HUES6 (cell line): ENCODE results near the gene ZBTB8B.
A peak's percentile ranks its signal among the peaks of the same experiment; 100 is the strongest.

Experiments
- H3K27ac ChIP-seq: 2 replicates; pipeline ENCODE4 v1.7.0; 2013; ENCODE audit warnings: low read depth, mild to moderate bottlenecking, low read length, inconsistent platforms
- H3K27me3 ChIP-seq: 2 replicates; pipeline ENCODE4 v1.6.1; 2013; ENCODE audit warnings: low read length; ENCODE audit not compliant: control insufficient read depth, insufficient read depth
- H3K36me3 ChIP-seq: 2 replicates; pipeline ENCODE4 v1.6.1; 2013; ENCODE audit warnings: low read length; ENCODE audit not compliant: control insufficient read depth, insufficient read depth
- H3K4me1 ChIP-seq: 2 replicates; pipeline ENCODE4 v1.6.1; 2013; ENCODE audit warnings: low read length; ENCODE audit not compliant: control insufficient read depth, insufficient read depth
- H3K4me3 ChIP-seq: 2 replicates; pipeline ENCODE4 v1.5.1; 2013; ENCODE audit warnings: low read depth, low read length
- H3K9ac ChIP-seq: one replicate; pipeline ENCODE4 v1.6.1; 2013; ENCODE audit warnings: mild to moderate bottlenecking, low read length
- H3K9me3 ChIP-seq: 2 replicates; pipeline ENCODE4 v1.6.1; 2013; ENCODE audit warnings: low read depth, low read length; ENCODE audit not compliant: control insufficient read depth, insufficient read depth

ZBTB8B gene

DNA sequence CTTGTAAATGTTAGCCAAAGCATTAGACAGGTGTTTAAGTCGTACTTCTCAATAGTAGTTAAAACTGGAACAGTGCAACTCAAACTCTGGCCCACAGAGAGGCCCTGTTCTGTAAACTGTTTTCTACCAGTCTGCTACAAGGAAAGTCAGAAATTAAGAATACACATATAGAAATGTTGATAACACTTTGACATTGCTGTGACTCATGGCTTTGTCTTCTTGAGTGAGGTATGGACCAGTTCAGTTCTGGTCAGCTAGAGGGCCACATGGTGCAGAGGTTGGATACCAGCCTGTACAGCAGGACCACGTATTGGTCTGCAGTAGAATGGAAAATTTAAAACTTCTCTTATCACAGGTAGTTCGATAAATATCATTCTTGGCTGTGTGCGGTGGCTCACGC, 22.3 kb downstream of the ZBTB8B start:
- no peak overlapping the region for H3K27ac ChIP-seq
- no peak overlapping the region for H3K4me3 ChIP-seq
- H3K9ac ChIP-seq = no peak overlapping the region
- H3K9me3 ChIP-seq = peaks cover 3% of the 10 kb centered on the region; the same call in 1 of the 2 replicates
- H3K36me3 ChIP-seq = peaks cover 22% of the 10 kb centered on the region
- H3K27me3 ChIP-seq = no peaks in the 10 kb centered on the region
- peaks cover 6% of the 10 kb centered on the region; the same call in 1 of the 2 replicates for H3K4me1 ChIP-seq

DNA sequence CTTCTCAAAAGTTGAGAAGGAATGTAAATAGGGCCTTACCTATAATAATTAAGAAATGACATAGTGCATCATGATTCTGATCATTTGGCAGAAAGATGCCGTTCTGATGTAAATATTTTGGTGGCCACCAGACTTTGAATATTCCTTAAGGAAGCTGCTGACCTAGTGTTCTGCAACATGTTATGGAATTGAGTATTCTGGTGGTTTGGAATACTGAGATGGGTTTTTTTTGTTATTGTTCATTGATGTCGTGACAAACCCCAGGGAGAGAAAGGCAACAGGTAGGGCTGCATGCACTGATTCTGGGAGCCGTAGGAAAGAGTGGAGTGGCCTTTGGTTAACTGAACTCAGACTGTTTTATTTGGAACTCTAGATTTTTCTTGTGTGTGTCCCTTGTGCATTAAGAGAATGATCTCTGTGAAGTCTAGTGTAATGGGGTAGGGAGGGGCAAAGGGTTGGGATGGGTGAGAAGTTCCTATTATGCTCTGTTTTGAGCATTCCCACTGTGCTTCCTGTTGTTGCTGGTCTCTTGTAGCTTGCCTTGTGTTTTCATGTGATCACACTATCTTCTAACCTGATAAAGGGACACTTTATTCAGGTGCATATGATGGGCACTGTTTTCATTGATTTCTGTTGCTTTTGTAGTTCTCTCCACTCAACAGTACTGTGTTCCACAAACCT, 25.0 kb downstream of the ZBTB8B start:
- peaks cover 16% of the 10 kb centered on the region for H3K36me3 ChIP-seq
- no peak overlapping the region for H3K4me3 ChIP-seq
- H3K9ac ChIP-seq = no peak overlapping the region
- no peaks in the 10 kb centered on the region for H3K9me3 ChIP-seq
- no peaks in the 10 kb centered on the region for H3K27me3 ChIP-seq
- H3K27ac ChIP-seq = no peak overlapping the region
- H3K4me1 ChIP-seq = peaks cover 11% of the 10 kb centered on the region; the same call in 1 of the 2 replicates

GRCh38 chr1:32491386-32491785, 26.5 kb downstream of the ZBTB8B start:
- peaks cover 4% of the 10 kb centered on the region; the same call in 1 of the 2 replicates for H3K36me3 ChIP-seq

GRCh38 chr1:32494196-32494595, 29.3 kb downstream of the ZBTB8B start:
- Histone ChIP-seq H3K9ac (no peak overlapping the region), H3K4me1 (peaks cover 5% of the 10 kb centered on the region; the same call in 1 of the 2 replicates), H3K9me3 (no peaks in the 10 kb centered on the region), H3K36me3 (no peaks in the 10 kb centered on the region), H3K27me3 (no peaks in the 10 kb centered on the region), H3K27ac (no peak overlapping the region), H3K4me3 (no peak overlapping the region)

More at GRCh38 chr1:32491386-32491785, 26.5 kb downstream of the ZBTB8B start:
- H3K9me3 ChIP-seq = no peaks in the 10 kb centered on the region
- H3K4me1 ChIP-seq = peaks cover 9% of the 10 kb centered on the region; the same call in 1 of the 2 replicates
- H3K9ac ChIP-seq = no peak overlapping the region
- no peak overlapping the region for H3K27ac ChIP-seq
- no peak overlapping the region for H3K4me3 ChIP-seq
- H3K27me3 ChIP-seq = no peaks in the 10 kb centered on the region

DNA sequence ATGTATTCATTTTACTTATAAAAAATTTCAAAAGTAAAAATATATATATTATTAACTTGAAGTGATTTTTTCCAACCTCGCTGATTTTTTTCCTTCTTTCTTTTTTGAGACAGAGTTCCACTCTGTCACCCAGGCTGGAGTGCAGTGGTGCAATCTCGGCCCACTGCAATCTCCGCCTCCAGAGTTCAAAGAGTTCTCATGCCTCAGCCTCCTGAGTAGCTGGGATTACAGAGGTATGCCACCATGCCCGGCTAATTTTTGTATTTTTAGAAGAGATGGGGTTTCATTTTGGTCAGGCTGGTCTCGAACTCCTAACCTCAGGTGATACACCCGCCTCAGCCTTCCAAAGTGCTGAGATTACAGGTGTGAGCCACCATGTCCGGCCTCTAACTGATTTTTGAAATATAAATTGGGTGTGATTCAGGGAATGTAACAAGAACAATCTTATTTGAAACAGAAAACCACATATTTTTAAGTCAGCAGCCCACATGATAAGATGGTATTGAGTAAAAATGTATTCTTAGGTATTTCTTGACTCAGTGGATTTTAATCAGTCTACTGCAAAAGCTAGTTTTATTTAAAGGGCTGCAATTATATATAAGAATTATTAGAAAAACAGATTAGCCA, 30.0 kb downstream of the ZBTB8B start:
- Histone ChIP-seq H3K36me3 (no peaks in the 10 kb centered on the region), H3K27me3 (no peaks in the 10 kb centered on the region), H3K27ac (0 out of 2 replicates have a peak overlapping the region, but pooled peaks have one; percentile 18)

GRCh38 chr1:32496127-32496526, 31.3 kb downstream of the ZBTB8B start:
- H3K9ac ChIP-seq = no peak overlapping the region
- no peak overlapping the region for H3K4me3 ChIP-seq
- no peaks in the 10 kb centered on the region for H3K9me3 ChIP-seq
- H3K4me1 ChIP-seq = peaks cover 8% of the 10 kb centered on the region; the same call in 1 of the 2 replicates
- no peaks in the 10 kb centered on the region for H3K36me3 ChIP-seq
- no peaks in the 10 kb centered on the region for H3K27me3 ChIP-seq
- H3K27ac ChIP-seq = no peak overlapping the region

More for the DNA sequence above, 30.0 kb downstream of the ZBTB8B start:
- Histone ChIP-seq H3K4me1 (peaks cover 5% of the 10 kb centered on the region; the same call in 1 of the 2 replicates), H3K9me3 (no peaks in the 10 kb centered on the region), H3K9ac (no peak overlapping the region), H3K4me3 (no peak overlapping the region)

DNA sequence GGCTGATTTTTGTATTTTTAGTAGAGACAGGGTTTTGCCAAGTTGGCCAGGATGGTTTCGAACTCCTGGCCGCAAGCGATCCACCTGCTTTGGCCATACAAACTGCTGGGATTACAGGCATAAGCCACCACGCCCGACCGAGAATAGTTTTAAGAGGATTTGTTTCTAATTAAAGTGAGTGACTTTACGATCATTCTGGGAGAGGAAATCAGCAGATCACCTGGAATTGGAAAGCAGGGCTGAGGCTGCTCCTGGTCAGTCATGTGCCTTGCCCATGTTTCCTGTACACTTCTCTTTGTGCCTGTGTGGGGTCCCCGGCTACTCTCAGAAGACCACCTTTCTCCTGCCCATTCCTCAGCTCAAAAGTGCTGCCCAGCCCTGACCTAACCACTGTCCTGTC, 33.9 kb downstream of the ZBTB8B start:
- Histone ChIP-seq H3K9me3 (no peaks in the 10 kb centered on the region), H3K27me3 (no peaks in the 10 kb centered on the region), H3K4me3 (no peak overlapping the region), H3K27ac (no peak overlapping the region), H3K36me3 (no peaks in the 10 kb centered on the region), H3K4me1 (peaks cover 9% of the 10 kb centered on the region; the same call in 1 of the 2 replicates), H3K9ac (no peak overlapping the region)

- peaks cover 4% of the 10 kb centered on the region; the same call in 1 of the 2 replicates for H3K4me1 ChIP-seq
- H3K4me3 ChIP-seq = peak overlapping the region; percentile 80
- H3K9ac ChIP-seq = peak overlapping the region; percentile 93
- H3K27me3 ChIP-seq = no peaks in the 10 kb centered on the region
- no peaks in the 10 kb centered on the region for H3K36me3 ChIP-seq
- H3K27ac ChIP-seq = peak overlapping the region; percentile 82; the same call in 1 of the 2 replicates
- H3K9me3 ChIP-seq = no peaks in the 10 kb centered on the region
Measured at GRCh38 chr1:32500387-32501209, 35.7 kb downstream of the ZBTB8B start.

DNA sequence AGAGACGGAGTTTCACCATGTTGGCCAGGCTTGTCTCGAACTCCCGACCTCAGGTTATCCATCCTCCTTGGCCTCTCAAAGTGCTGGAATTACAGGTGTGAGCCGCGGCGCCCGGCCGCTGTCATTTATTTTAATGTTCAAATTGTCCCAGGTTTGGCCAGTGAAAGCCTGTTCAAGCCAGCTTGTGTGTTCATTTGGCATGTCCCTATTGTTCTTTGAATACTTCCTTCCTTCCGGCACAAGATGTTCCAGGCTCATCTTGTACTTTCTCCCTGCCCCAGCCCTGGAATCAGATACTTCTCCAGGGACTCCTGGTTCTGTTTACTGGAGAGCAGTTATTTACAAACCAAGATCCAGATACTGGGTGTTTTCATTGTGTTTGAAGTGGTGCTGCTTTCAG, 37.0 kb downstream of the ZBTB8B start:
- H3K9ac ChIP-seq = no peak overlapping the region
- no peaks in the 10 kb centered on the region for H3K36me3 ChIP-seq
- H3K27me3 ChIP-seq = no peaks in the 10 kb centered on the region
- H3K9me3 ChIP-seq = no peaks in the 10 kb centered on the region
- peaks cover 4% of the 10 kb centered on the region; the same call in 1 of the 2 replicates for H3K4me1 ChIP-seq
- H3K4me3 ChIP-seq = no peak overlapping the region
- no peak overlapping the region for H3K27ac ChIP-seq

DNA sequence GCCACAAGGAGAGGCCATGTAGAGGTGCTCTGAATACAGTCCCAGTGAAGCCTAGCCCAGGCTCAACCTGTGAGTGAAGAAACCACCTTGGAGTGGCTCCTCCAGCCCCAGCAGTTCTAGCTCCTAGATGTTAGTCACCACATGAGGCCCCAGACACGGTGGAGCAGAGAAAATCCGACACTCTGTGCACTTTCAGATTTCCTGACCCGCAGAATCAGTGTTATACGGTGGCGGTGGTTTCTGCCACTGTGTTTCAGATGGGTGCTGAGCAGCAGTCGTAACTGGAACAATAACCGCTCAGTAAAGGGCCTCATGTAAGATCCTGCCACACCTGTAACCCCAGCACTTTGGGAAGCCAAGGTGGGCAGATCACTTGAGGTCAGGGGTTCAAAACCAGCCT, 38.3 kb downstream of the ZBTB8B start:
- Histone ChIP-seq H3K4me3 (no peak overlapping the region), H3K36me3 (no peaks in the 10 kb centered on the region), H3K4me1 (peaks cover 4% of the 10 kb centered on the region; the same call in 1 of the 2 replicates), H3K9ac (no peak overlapping the region), H3K9me3 (no peaks in the 10 kb centered on the region), H3K27ac (no peak overlapping the region), H3K27me3 (no peaks in the 10 kb centered on the region)
